Omental fat pad (tissue), 4 donors: ENCODE data around the gene CSTF3. TPM values are rescaled to one million over a fixed set of nuclear protein-coding genes. Genes with fewer than 3 reads are reported as not detected.
"Not testable (repeated sequence)": the region's sequence is repeated elsewhere in the genome, so short reads cannot be mapped to it uniquely, and the experiment has no call there.

Experiments
- ATAC-seq: fragments of 150-250 bp; one replicate; pipeline ENCODE4 v1.9.1; 2016; ENCODE audit warnings: mild to moderate bottlenecking, moderate library complexity; ENCODE audit not compliant: low FRiP score
- DNase-seq: peaks from one replicate; pipeline ENCODE4 v3.0.0-alpha.2; 2019; ENCODE audit warnings: low spot score
- CTCF ChIP-seq, 3 donors: fragments of 450-650 bp; IDR thresholded peaks; one replicate each; pipeline ENCODE4 v1.5.1; 2016 to 2017; ENCODE audit warnings: antibody characterized with exemption in 3 of 3, mild to moderate bottlenecking in 3 of 3, moderate library complexity in 2 of 3
- total RNA-seq, 4 donors: library from RNA; depleted of rRNA; stranded (reverse); fragments of >200 nt; gene quantifications; one replicate each; pipeline ENCODE4 v1.1.0, GENCODE V29; 2016

The CSTF3 gene
- total RNA-seq, 4 donors from 2014 or later, result 7.9 to 22.1 (median 11.4) TPM

GRCh38 chr11:33057284-33057683 lies 104.0 kb downstream of the CSTF3 start:
- DNase-seq (no peak), ATAC-seq (no peak)
- TF ChIP-seq CTCF (IDR thresholded peaks at IDR 0.05), result no peak

- DNase-seq (no peak), ATAC-seq (no peak)
- no peak for TF ChIP-seq CTCF (IDR thresholded peaks at IDR 0.05)
Measured at GRCh38 chr11:33055375-33055774, 105.9 kb downstream of the CSTF3 start.

- ATAC-seq, result no peak
- no peak for DNase-seq
- TF ChIP-seq CTCF (IDR thresholded peaks at IDR 0.05), result no peak
Measured at GRCh38 chr11:33052231-33052630, 109.0 kb downstream of the CSTF3 start.

GRCh38 chr11:33049565-33050408 lies 111.5 kb downstream of the CSTF3 start:
- DNase-seq, ATAC-seq: not testable (repeated sequence)

GRCh38 chr11:33048701-33049100 lies 112.6 kb downstream of the CSTF3 start:
- not testable (repeated sequence) for ATAC-seq, DNase-seq

GRCh38 chr11:33045551-33046255 lies 115.6 kb downstream of the CSTF3 start:
- no peak for TF ChIP-seq CTCF (IDR thresholded peaks at IDR 0.05)
- DNase-seq (no peak), ATAC-seq (no peak)

- no peak for ATAC-seq
- no peak for DNase-seq
- TF ChIP-seq CTCF (IDR thresholded peaks at IDR 0.05), result no peak
Measured at GRCh38 chr11:33044285-33044756, 117.0 kb downstream of the CSTF3 start.
